ENCODE data around the gene GCNA.

DNA sequence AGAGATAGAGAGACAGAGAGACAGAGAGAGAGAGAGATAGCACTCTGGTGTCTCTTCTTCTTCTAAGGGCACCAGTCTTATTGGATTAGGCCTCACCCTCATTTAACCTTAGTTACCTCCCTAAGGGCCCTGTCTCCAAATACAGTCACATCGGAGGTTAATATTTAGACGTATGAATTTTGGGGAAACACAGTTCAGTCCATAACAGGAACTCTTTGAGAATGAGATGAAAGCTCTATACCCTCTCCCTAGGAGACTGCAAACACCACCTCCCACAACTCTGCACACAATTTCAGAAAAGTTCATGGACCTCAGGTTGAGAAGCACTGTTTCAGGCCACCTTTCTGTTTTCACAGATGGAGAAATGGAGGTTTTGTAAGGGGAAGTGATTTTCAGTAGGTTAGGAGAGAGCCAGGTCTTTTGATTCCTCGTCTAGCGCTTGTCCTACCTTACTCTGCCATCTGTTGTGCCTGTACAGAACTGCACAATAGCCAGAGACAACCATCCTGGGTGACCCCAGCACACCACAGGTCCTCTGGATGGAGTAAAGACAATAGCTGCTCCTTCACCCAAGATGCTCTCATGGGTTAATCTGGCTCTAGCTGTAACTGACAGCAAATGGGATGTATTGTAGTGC, 72.2 kb downstream of the GCNA start:
- TF ChIP-seq, protein P1, sequence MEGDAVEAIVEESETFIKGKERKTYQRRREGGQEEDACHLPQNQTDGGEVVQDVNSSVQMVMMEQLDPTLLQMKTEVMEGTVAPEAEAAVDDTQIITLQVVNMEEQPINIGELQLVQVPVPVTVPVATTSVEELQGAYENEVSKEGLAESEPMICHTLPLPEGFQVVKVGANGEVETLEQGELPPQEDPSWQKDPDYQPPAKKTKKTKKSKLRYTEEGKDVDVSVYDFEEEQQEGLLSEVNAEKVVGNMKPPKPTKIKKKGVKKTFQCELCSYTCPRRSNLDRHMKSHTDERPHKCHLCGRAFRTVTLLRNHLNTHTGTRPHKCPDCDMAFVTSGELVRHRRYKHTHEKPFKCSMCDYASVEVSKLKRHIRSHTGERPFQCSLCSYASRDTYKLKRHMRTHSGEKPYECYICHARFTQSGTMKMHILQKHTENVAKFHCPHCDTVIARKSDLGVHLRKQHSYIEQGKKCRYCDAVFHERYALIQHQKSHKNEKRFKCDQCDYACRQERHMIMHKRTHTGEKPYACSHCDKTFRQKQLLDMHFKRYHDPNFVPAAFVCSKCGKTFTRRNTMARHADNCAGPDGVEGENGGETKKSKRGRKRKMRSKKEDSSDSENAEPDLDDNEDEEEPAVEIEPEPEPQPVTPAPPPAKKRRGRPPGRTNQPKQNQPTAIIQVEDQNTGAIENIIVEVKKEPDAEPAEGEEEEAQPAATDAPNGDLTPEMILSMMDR (IDR thresholded peaks at IDR 0.05): peak in 10 of 12 donors; percentile 8 to 43 (median 23)
- no peak for TF ChIP-seq POLR2A (IDR thresholded peaks at IDR 0.05)

All from heart left ventricle (tissue), 13 donors.